Fibroblast of the aortic adventitia (primary cell): ENCODE measurements around the gene GRIK2. TPM values are rescaled to one million over a fixed set of nuclear protein-coding genes. Genes with fewer than 3 reads are reported as not detected.

Experiments
- DNase-seq: peaks from one replicate; pipeline ENCODE4 v3.0.0-alpha.2; 2010; ENCODE audit warnings: low read depth
- H3K4me3 ChIP-seq: 2 replicates; pipeline ENCODE4 v1.5.1; 2011; ENCODE audit warnings: low read depth, mild to moderate bottlenecking, control low read depth, low read length, moderate library complexity
- CTCF ChIP-seq: IDR thresholded peaks from 2 replicates; pipeline ENCODE4 v1.5.1; 2011; ENCODE audit warnings: mild to moderate bottlenecking, low read length, control low read depth, inconsistent platforms; ENCODE audit not compliant: insufficient read depth
- total RNA-seq: library from RNA; depleted of rRNA; stranded (reverse); fragments of >200 nt; gene quantifications from 2 replicates; pipeline ENCODE4 v1.2.3, GENCODE V29; 2012; ENCODE audit warnings: low replicate concordance

GRIK2 gene
- total RNA-seq, 1 donor: 8.9 TPM

DNA sequence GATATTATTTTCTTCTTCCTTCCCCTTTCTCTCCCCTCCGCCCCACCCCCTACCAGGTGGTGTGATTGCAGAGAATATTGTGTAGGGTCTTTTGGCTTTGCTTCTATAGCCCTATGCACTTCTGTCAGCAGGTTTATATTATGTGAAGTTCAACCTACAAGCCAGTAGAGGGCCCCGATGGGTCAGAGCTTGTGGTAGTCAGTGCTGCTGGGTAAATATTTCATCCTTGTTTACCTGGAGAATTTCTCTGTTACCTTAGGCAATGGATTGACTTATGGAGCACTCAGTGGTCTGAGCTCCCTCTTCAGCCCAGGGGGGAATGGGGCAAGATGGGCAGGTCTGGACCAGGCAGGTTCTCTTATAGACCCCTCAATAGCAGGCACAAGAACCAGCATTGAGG is 720.9 kb downstream of the GRIK2 start:
- no peak overlapping the region for H3K4me3 ChIP-seq
- no peak for DNase-seq
- TF ChIP-seq CTCF: no peak

DNA sequence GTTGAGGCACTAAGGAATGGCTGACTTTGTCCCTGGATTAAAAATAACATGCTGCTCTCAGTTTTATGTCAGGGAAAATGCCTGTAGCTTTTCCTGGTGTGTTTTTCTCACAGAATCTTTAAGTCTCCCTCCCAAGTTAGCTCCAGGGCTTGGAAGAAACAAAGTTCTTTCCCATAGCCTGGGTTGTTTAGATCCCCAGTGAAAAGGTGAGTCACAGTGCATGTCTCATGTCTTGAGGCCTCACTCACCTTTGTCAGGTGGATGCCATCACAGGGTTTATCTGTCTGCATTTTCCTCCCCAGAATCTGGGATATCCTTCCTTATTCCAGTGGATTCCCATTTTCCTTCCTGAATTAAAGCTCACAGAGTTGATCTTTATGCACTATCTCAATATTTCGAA is 722.4 kb downstream of the GRIK2 start:
- DNase-seq: no peak
- no peak for TF ChIP-seq CTCF
- no peak overlapping the region for H3K4me3 ChIP-seq

DNA sequence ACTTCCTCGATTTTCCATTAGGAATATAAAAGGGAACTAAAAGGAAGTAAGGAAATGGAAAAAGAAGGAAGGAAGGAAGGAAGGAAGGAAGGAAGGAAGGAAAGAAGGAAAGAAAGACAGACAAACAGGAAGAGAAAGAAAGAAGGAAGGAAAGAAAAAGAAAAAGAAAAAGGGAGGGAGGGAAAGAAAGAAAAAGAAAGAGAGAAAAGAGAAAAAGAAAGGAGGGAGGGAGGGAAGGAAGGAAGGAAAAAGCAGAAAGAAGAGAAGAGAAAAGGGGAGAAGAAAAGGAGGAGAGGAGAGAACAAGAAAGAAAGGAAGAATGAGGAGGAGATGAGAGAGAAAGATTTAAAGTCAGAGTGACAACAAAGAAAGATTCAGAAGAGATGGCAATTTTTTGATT is 724.5 kb downstream of the GRIK2 start:
- TF ChIP-seq CTCF: no peak
- DNase-seq: no peak
- no peak overlapping the region for H3K4me3 ChIP-seq
